H1 (cell line): ENCODE measurements around the gene CASP3. TPM values are rescaled to one million over a fixed set of nuclear protein-coding genes. Genes with fewer than 3 reads are reported as not detected.

Source experiments
- ASH2L ChIP-seq: fragments of 200-600, 300-600 bp; sonication (generic); IDR thresholded peaks from one replicate; pipeline ENCODE4 v1.7.1; 2017; ENCODE audit warnings: low read length
- BCL11A ChIP-seq, 2 experiments: IDR thresholded peaks; one replicate each; pipeline ENCODE4 v1.6.1; 2011; ENCODE audit warnings: low read depth in 2 of 2, low read length in 2 of 2, mild to moderate bottlenecking in 2 of 2
- CTCF ChIP-seq, 3 experiments: IDR thresholded peaks; 1 replicate in 2 of 3; 2 replicates in 1 of 3; pipeline versions ENCODE4 v1.5.1 to v1.6.1; 2011; ENCODE audit warnings: low read length in 3 of 3, mild to moderate bottlenecking in 3 of 3, inconsistent platforms in 2 of 3, low read depth in 1 of 3, moderate library complexity in 1 of 3; ENCODE audit not compliant: insufficient read depth in 1 of 3; ENCODE audit errors: control extremely low read depth in 1 of 3
- HDAC2 ChIP-seq, 2 experiments: fragments of 300-600 bp in 1 of 2; sonication (generic) in 1 of 2; IDR thresholded peaks; 2 replicates each; pipeline ENCODE4 v1.6.1; 2011 to 2012; ENCODE audit warnings: low read depth in 2 of 2, low read length in 2 of 2, mild to moderate bottlenecking in 2 of 2, moderate library complexity in 2 of 2, borderline replicate concordance in 1 of 2, inconsistent platforms in 1 of 2
- SIRT6 ChIP-seq: IDR thresholded peaks from one replicate; pipeline ENCODE4 v1.7.1; 2012; ENCODE audit warnings: low read length, inconsistent platforms
- SP4 ChIP-seq: IDR thresholded peaks from 2 replicates; pipeline ENCODE4 v1.6.1; 2012; ENCODE audit warnings: low read length, inconsistent platforms
- polyA plus RNA-seq, 7 experiments: library from polyadenylated mRNA; depleted of rRNA in 3 of 7; stranded (reverse) in 5 of 7; unstranded in 2 of 7; fragments of >200 nt in 5 of 7; fragments of 200-250 nt in 2 of 7; gene quantifications; 1 replicate in 5 of 7; 2 replicates in 1 of 7; 4 replicates in 1 of 7; pipeline versions ENCODE4 v1.2.1 to v1.2.3, GENCODE V29; 2011 to 2013; ENCODE audit warnings: missing spikeins in 2 of 7, mixed read lengths in 2 of 7
- total RNA-seq: library from RNA; stranded (reverse); fragmentation: NEBNext Ultra II Directional; extraction: Animal tissue kit (Norgen Biotek cat#: 25700); gene quantifications from 2 replicates; pipeline ENCODE4 v1.2.1, GENCODE V29; 2021

The CASP3 gene
- total and polyA plus RNA-seq, 2 of the 8 experiments (the other 6 are each of a cell fraction or from before 2014, with no cell fraction given), result 27.8 to 82.5 TPM

- TF ChIP-seq CTCF (IDR thresholded peaks at IDR 0.05; ENCODE audit: control extremely low read depth in 1 of 3, insufficient read depth in 1 of 3, low read depth in 1 of 3, low read length in 3 of 3) (no peak), BCL11A (IDR thresholded peaks at IDR 0.05; ENCODE audit: low read depth in 2 of 2, low read length in 2 of 2) (no peak), SIRT6 (no peak), ASH2L (no peak), SP4 (no peak), HDAC2 (IDR thresholded peaks at IDR 0.05; ENCODE audit: borderline replicate concordance in 1 of 2, low read depth in 2 of 2, low read length in 2 of 2) (no peak)
These were observed 46.1 kb upstream of the CASP3 start (continued) for GRCh38 chr4:184695178-184695896.
